Liver (tissue), 9 donors: ENCODE results near the gene STK25. TPM values are rescaled to one million over a fixed set of nuclear protein-coding genes. Genes with fewer than 3 reads are reported as not detected.

Experiments
- DNase-seq: peaks from one replicate; pipeline ENCODE4 v3.0.0-alpha.2; 2017; ENCODE audit warnings: low spot score
- H3K27ac ChIP-seq, 2 donors: one replicate each; pipeline ENCODE4 v1.7.0; 2013; ENCODE audit warnings: inconsistent platforms in 2 of 2, low read length in 2 of 2, control low read depth in 1 of 2, low read depth in 1 of 2, mild to moderate bottlenecking in 1 of 2
- H3K27me3 ChIP-seq, 4 donors: one replicate each; pipeline versions ENCODE4 v1.6.1 to v1.7.0; 2013; ENCODE audit warnings: low read length in 3 of 4, inconsistent platforms in 1 of 4, mild to moderate bottlenecking in 1 of 4, moderate library complexity in 1 of 4; ENCODE audit not compliant: control insufficient read depth in 4 of 4, insufficient read depth in 4 of 4
- H3K36me3 ChIP-seq, 4 donors: one replicate each; pipeline versions ENCODE4 v1.6.1 to v1.7.0; 2013; ENCODE audit warnings: low read length in 3 of 4, mild to moderate bottlenecking in 3 of 4, low read depth in 1 of 4, moderate library complexity in 1 of 4; ENCODE audit not compliant: control insufficient read depth in 4 of 4, insufficient read depth in 3 of 4
- H3K4me1 ChIP-seq, 4 donors: one replicate each; pipeline versions ENCODE4 v1.6.1 to v1.7.0; 2013; ENCODE audit warnings: low read length in 3 of 4, mild to moderate bottlenecking in 3 of 4, moderate library complexity in 1 of 4; ENCODE audit not compliant: control insufficient read depth in 4 of 4, insufficient read depth in 4 of 4
- H3K4me3 ChIP-seq, 3 donors: one replicate each; pipeline versions ENCODE4 v1.6.1 to v1.7.0; 2013; ENCODE audit warnings: low read length in 3 of 3, control low read depth in 1 of 3, low read depth in 1 of 3, mild to moderate bottlenecking in 1 of 3
- H3K9ac ChIP-seq, 2 donors: one replicate each; pipeline ENCODE4 v1.7.0; 2013; ENCODE audit warnings: low read length in 2 of 2, mild to moderate bottlenecking in 2 of 2, moderate library complexity in 2 of 2, control low read depth in 1 of 2, low read depth in 1 of 2
- H3K9me3 ChIP-seq, 4 donors: one replicate each; pipeline versions ENCODE4 v1.6.1 to v1.7.0; 2013; ENCODE audit warnings: low read length in 3 of 4; ENCODE audit not compliant: control insufficient read depth in 4 of 4
- EGR1 ChIP-seq, 2 donors: IDR thresholded peaks; 2 replicates each; pipeline ENCODE4 v1.6.1; 2016 to 2018; ENCODE audit warnings: antibody characterized with exemption in 2 of 2, low read depth in 2 of 2
- FOXA1 ChIP-seq: IDR thresholded peaks from 2 replicates; pipeline ENCODE4 v1.6.1; 2016; ENCODE audit warnings: antibody characterized with exemption
- FOXA2 ChIP-seq: IDR thresholded peaks from 2 replicates; pipeline ENCODE4 v1.6.1; 2016; ENCODE audit warnings: antibody characterized with exemption
- GABPA ChIP-seq, 2 donors: IDR thresholded peaks in 1 of 2; conservative IDR thresholded peaks in 1 of 2; 2 replicates each; pipeline ENCODE4 v1.6.1; 2016; ENCODE audit warnings: antibody characterized with exemption in 2 of 2, mild to moderate bottlenecking in 1 of 2, moderate library complexity in 1 of 2
- HNF4A ChIP-seq, 2 donors: conservative IDR thresholded peaks; 2 replicates each; pipeline ENCODE4 v1.6.1; 2016; ENCODE audit warnings: antibody characterized with exemption in 2 of 2, mild to moderate bottlenecking in 2 of 2
- HNF4G ChIP-seq: IDR thresholded peaks from 2 replicates; pipeline ENCODE4 v1.6.1; 2016; ENCODE audit warnings: antibody characterized with exemption
- JUND ChIP-seq, 2 donors: IDR thresholded peaks; 2 replicates each; pipeline ENCODE4 v1.6.1; 2016; ENCODE audit warnings: antibody characterized with exemption in 2 of 2
- NR2F2 ChIP-seq: IDR thresholded peaks from 2 replicates; pipeline ENCODE4 v1.6.1; 2016; ENCODE audit warnings: antibody characterized with exemption
- RAD21 ChIP-seq, 2 donors: IDR thresholded peaks; 2 replicates each; pipeline ENCODE4 v1.6.1; 2016; ENCODE audit warnings: antibody characterized with exemption in 2 of 2, mild to moderate bottlenecking in 2 of 2
- REST ChIP-seq: IDR thresholded peaks from 2 replicates; pipeline ENCODE4 v1.6.1; 2016; ENCODE audit warnings: antibody characterized with exemption, mild to moderate bottlenecking
- RXRA ChIP-seq, 2 donors: IDR thresholded peaks; 2 replicates each; pipeline ENCODE4 v1.6.1; 2017 to 2018; ENCODE audit warnings: antibody characterized with exemption in 2 of 2, mild to moderate bottlenecking in 1 of 2
- SP1 ChIP-seq: IDR thresholded peaks from 2 replicates; pipeline ENCODE4 v1.6.1; 2018; ENCODE audit warnings: antibody characterized with exemption, mild to moderate bottlenecking
- TAF1 ChIP-seq: conservative IDR thresholded peaks from 2 replicates; pipeline ENCODE4 v1.6.1; 2016; ENCODE audit warnings: antibody characterized with exemption, mild to moderate bottlenecking
- YY1 ChIP-seq: IDR thresholded peaks from 2 replicates; pipeline ENCODE4 v1.6.1; 2016; ENCODE audit warnings: antibody characterized with exemption, mild to moderate bottlenecking
- WGBS: extraction: QIAGEN DNeasy Blood & Tissue Kit; methylation state at CpG from one replicate; pipeline ENCODE4 v1.1.7; 2013; 5-methylcytosine and 5-hydroxymethylcytosine counted together
- polyA plus RNA-seq, 2 donors: library from polyadenylated mRNA; stranded (reverse) in 1 of 2; unstranded in 1 of 2; fragments of 200-250 nt in 1 of 2; fragments of >200 nt in 1 of 2; fragmentation: Nextera tagmentation in 1 of 2; extraction: Ambion mirVana in 1 of 2; gene quantifications; one replicate each; pipeline versions ENCODE4 v1.2.1 to v1.2.3, GENCODE V29; 2013 to 2015
- total RNA-seq, 2 donors: library from RNA; depleted of rRNA; stranded (reverse); fragments of >200 nt; gene quantifications; one replicate each; pipeline ENCODE4 v1.2.3, GENCODE V29; 2014
- TF ChIP-seq, protein P1 (sequence below): IDR thresholded peaks from 2 replicates; pipeline ENCODE4 v1.6.1; 2016; ENCODE audit warnings: antibody characterized with exemption
- TF ChIP-seq, protein P2 (sequence below): fragments of 150-350 bp; IDR thresholded peaks from 2 replicates; pipeline ENCODE4 v1.5.1; 2017; ENCODE audit warnings: improper control_type of control experiment, low read depth, low read length; ENCODE audit not compliant: missing input control
- TF ChIP-seq, protein P3 (sequence below): IDR thresholded peaks from 2 replicates; pipeline ENCODE4 v1.6.1; 2016; ENCODE audit warnings: antibody characterized with exemption
- donor health status: healthy.
- donor health status: healthy.
- donor health status: healthy.
- donor health status: healthy.
- donor health status: healthy.

STK25 gene
- total and polyA plus RNA-seq, 4 donors = 43.4 to 85.6 (median 67.3) TPM

GRCh38 chr2:241500016-241500415 is 8.4 kb downstream of the STK25 start:
- WGBS = 94% methylated on average over 10 of the region's 10 CpGs
- Histone ChIP-seq H3K36me3 (peaks cover 8 to 40% (median 10%) of the 10 kb centered on the region in 4 donors), H3K4me3 (no peak overlapping the region), H3K27ac (no peak overlapping the region), H3K9ac (no peak overlapping the region), H3K27me3 (no peaks in the 10 kb centered on the region), H3K4me1 (no peaks in the 10 kb centered on the region), H3K9me3 (no peaks in the 10 kb centered on the region)
- TF ChIP-seq JUND (IDR thresholded peaks at IDR 0.05) = no peak
- TF ChIP-seq RAD21 (IDR thresholded peaks at IDR 0.05) = no peak
- no peak for TF ChIP-seq FOXA2
- TF ChIP-seq HNF4G = no peak
- TF ChIP-seq, protein P1, sequence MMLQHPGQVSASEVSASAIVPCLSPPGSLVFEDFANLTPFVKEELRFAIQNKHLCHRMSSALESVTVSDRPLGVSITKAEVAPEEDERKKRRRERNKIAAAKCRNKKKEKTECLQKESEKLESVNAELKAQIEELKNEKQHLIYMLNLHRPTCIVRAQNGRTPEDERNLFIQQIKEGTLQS = no peak
- no peak for TF ChIP-seq EGR1 (IDR thresholded peaks at IDR 0.05; ENCODE audit: low read depth in 2 of 2)
- TF ChIP-seq SP1 = no peak
- TF ChIP-seq REST = no peak
- no peak for TF ChIP-seq GABPA (IDR thresholded peaks at IDR 0.05 in 1 of 2, conservative IDR thresholded peaks at IDR 0.05 in 1 of 2)
- TF ChIP-seq NR2F2 = no peak
- TF ChIP-seq, protein P2, sequence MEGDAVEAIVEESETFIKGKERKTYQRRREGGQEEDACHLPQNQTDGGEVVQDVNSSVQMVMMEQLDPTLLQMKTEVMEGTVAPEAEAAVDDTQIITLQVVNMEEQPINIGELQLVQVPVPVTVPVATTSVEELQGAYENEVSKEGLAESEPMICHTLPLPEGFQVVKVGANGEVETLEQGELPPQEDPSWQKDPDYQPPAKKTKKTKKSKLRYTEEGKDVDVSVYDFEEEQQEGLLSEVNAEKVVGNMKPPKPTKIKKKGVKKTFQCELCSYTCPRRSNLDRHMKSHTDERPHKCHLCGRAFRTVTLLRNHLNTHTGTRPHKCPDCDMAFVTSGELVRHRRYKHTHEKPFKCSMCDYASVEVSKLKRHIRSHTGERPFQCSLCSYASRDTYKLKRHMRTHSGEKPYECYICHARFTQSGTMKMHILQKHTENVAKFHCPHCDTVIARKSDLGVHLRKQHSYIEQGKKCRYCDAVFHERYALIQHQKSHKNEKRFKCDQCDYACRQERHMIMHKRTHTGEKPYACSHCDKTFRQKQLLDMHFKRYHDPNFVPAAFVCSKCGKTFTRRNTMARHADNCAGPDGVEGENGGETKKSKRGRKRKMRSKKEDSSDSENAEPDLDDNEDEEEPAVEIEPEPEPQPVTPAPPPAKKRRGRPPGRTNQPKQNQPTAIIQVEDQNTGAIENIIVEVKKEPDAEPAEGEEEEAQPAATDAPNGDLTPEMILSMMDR = no peak
- no peak for TF ChIP-seq YY1
- TF ChIP-seq, protein P3, sequence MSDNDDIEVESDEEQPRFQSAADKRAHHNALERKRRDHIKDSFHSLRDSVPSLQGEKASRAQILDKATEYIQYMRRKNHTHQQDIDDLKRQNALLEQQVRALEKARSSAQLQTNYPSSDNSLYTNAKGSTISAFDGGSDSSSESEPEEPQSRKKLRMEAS = no peak
- no peak for TF ChIP-seq TAF1
- TF ChIP-seq FOXA1 = no peak
- no peak for TF ChIP-seq HNF4A (conservative IDR thresholded peaks at IDR 0.05)
- no peak for DNase-seq

- H3K9ac ChIP-seq = no peak overlapping the region
- TF ChIP-seq, protein P1 = no peak
- TF ChIP-seq FOXA1 (no peak), RXRA (IDR thresholded peaks at IDR 0.05) (no peak), SP1 (no peak), RAD21 (IDR thresholded peaks at IDR 0.05) (no peak), NR2F2 (no peak), HNF4G (no peak), REST (no peak), JUND (IDR thresholded peaks at IDR 0.05) (no peak)
- TF ChIP-seq, protein P2 = no peak
- peaks cover 8 to 45% (median 11%) of the 10 kb centered on the region in 4 donors for H3K36me3 ChIP-seq
- H3K4me1 ChIP-seq = no peaks in the 10 kb centered on the region
- no peaks in the 10 kb centered on the region for H3K27me3 ChIP-seq
- 93% methylated on average over 28 of the region's 28 CpGs for WGBS
- H3K27ac ChIP-seq = no peak overlapping the region
- no peak overlapping the region for H3K4me3 ChIP-seq
- no peaks in the 10 kb centered on the region for H3K9me3 ChIP-seq
- DNase-seq = no peak
Observed at GRCh38 chr2:241499146-241499965, 9.0 kb downstream of the STK25 start.
